Airway epithelial cell (primary cell): Measurements from ENCODE around the gene PPHLN1. TPM values are rescaled to one million over a fixed set of nuclear protein-coding genes. Genes with fewer than 3 reads are reported as not detected.

ENCODE experiments used
- total RNA-seq: library from RNA; depleted of rRNA; stranded (reverse); fragments of >200 nt; gene quantifications from 2 replicates; pipeline ENCODE4 v1.2.3, GENCODE V29; 2015

Gene PPHLN1
- total RNA-seq, result 54.8 and 57.8 TPM in 2 replicates

DNA sequence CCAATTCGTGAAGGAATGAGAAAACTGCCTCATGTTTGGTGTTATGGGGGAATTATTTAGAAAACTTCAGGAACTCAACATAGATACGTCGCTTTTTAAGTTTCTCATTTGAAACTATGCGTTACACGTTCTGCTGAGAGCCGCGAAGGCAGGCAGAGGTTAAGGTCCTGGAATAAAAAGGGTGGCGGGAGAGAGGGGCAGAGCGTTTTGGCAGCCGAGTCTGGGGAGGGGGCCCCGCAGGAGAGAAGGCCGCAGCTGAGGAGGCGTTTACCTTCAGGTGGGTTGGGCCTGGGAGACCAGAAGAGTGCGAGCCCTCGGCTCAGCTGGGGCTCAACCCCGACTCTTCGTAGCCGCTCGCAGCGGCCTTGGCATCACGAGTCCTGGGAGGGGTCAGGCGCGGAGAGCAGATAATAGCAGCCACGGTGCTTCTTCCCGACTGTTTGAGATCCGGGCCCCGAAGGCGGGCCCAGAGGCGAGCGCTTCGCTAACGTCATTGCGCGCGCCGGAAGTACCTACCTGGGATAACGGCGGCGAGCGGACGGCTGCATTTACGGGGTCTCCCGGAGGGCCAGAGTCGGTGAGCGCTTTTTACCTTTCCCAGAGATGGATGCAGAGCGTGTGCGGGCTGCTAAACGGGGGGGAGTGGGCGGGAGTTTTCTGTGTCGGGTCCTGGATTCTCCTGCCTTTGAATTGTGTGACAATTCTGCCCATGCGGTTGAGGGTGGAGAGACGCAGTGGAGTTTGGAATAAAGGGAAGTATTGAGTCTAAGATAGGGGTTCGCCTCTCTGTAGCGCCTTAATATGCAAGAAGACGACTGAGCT, at the start of gene PPHLN1, which contains the start of gene ZCRB1:
PPHLN1 (plus strand) TSS at position 515 of the 822 bp plus-strand sequence. CDS start 9,736 bp downstream, outside the sequence.
ZCRB1 (minus strand) TSS at position 442 of the 822 bp plus-strand sequence. CDS start 1,992 bp downstream, outside the sequence.

Other genes starting within 250 kb of the PPHLN1 start
- 5.0 and 6.3 TPM in 2 replicates for gene GXYLT1, start 181.3 kb upstream of the PPHLN1 start, total RNA-seq
- 3.1 and 6.3 TPM in 2 replicates for gene YAF2, start 87.9 kb upstream of the PPHLN1 start, total RNA-seq
- 28.4 and 32.7 TPM in 2 replicates for gene ZCRB1, start 73 bp upstream of the PPHLN1 start, total RNA-seq